ENCODE measurements around the gene NELFCD.
"Not testable (repeated sequence)": the region's sequence is repeated elsewhere in the genome, so short reads cannot be mapped to it uniquely, and the experiment has no call there.

NELFCD gene

DNA sequence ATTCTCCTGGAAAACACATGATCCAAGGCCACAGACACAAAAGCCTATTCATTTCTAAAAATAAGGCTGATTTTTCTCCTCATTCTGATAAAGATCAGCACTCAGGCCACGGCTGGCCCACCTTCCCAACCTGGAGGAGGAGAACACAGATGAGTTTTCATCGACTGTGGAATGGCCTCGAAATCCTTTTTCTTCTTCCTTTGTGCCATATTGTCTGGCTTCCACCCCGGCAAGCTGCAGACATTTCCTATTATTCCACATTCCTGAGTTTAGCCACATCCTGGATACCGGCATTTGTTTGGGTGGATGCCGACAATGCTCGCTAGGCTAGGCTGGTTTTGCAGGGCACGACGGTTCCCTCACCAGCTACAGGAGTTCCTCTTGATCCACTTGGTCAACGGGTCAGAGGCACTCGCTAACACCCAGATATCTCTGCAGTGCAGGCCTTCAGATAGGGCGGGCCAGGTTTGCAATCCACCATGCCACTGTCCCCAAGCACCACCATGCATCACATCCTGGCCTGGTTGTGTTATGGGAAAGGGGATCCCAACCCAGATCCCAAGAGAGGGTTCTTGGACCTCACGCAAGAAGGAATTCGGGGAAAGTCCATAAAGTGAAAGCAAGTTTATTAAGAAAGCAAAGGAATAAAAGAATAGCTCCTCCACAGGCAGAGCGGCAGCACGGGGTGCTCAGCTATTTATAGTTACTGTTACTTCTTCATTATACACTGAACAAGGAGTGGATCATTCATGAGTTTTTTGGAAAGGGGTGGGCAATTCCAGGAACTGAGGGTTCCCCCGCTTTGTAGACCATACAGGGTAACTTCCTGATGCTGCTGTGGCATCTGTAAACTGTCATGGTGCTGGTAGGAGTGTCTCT, 30.2 kb downstream of the NELFCD start:
- DNase-seq: no peak

DNA sequence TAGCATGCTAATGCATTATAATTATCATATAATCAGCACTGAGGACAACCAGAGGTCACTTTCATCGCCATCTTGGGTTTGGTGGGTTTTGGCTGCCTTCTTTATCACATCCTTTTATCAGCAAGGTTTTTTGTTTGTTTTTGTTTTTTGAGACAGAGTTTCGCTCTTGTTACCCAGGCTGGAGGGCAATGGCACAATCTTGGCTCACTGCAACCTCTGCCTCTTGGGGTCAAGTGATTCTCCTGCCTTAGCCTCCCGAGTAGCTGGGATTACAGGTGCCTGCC, 30.8 kb downstream of the NELFCD start:
- not testable (repeated sequence) for DNase-seq

DNA sequence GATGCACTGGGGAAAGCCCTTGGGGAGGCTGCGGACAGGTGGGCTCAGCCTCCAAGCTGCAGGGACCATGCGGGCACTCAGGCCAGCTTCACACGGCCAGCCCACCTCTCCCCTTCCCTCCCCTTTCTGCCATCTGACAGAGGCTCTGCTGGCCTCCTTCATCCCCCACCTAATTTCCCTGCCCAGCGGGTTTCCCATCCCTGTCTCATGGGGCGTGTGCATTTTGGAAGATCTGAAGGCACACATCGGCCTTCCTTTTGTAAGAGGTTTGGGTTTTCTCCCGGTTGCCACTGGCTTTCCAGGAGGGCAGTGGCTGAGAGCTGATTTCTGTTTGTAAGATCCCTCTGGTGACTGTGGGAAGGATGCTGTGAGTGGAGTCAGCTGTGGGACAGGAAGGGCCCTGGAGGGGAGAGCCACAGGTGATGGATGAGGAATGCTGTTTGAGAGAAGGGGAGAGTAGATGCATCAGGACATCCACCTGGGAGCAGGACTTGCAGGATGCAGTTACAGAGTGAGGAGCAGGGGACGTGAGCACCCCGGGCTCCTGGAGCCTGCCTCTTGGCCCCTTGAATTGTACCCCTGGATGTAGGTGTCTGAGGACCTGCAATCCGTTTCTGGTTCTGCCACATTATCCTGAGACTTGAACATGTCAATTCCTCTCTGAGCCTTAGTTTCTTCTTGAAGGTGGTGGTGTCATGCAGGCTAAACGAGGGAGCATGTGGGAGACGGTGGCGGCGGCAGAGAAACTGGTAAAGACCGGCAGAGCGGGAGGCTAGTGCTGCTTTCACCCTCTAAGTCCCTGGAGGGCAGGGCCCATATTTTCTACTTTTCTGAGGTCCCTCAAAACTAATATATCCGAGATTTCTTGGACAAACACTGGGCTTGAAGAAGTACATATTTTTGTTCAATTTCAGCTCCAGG, 32.2 kb downstream of the NELFCD start:
- no peak for DNase-seq

DNA sequence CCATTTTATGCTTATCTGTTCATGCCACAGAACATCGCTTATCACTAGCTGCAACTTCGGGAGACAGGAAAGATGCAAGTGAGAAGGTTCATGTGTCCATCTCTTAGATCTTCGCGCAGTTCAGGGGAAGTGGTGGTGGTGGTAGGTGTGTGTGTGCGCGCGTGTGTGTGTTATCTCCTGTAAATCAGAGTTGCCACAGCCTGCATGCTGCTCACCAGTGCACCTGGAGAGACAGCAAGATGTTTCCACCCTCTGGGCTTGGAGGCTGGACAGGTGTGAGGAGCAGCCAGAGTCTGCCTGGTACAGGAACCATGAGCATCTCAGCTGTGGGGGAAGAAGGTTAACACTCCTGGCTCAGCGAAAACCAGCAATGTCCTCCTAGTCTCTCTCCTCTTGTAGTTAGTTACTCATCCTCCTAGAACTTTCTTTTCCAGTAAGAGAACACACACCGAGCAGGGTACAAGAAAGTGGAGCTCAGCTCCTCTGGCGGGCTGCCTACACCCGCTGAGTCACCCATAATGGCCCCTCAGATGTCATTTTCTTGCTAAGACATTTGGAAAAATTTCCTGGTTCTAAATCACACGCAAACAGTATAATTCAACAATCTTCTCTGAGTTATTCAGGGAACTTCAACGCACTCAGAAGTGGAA, 33.0 kb downstream of the NELFCD start:
- no peak for DNase-seq

DNA sequence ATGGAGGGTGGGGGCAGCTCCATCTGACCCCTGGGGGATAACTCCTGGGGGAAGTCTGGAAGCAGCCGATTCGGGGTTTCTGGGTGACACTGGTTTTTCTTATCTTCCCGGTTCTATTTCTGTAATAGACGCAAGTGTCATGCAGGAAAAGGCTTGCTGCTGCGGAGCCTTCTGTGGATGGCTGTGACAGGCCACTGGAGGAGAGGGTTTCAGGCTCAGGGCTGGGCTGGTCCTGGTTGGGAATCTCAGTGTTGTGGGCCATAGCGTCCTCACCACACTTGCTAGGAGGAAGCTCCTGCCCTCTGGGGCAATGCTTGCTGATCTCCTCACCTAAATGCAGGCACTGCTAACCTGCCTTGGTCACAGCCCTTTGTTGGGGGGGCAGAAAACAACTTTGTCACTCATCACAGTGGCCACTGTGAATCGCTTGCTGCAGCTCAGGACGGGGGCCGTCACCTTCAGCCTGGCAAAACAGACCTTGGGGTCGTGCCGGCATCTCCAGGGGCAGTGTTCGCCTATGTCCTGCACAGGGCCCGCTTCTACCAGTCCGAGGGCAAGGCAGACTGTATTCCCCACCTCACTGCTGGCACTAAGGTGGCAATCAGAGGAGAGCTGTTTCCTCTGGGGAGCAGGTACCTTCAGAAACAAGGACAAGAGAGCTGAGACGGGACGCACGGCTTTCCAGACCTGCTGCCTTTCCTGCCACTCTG, 33.8 kb downstream of the NELFCD start:
- no peak for DNase-seq

DNA sequence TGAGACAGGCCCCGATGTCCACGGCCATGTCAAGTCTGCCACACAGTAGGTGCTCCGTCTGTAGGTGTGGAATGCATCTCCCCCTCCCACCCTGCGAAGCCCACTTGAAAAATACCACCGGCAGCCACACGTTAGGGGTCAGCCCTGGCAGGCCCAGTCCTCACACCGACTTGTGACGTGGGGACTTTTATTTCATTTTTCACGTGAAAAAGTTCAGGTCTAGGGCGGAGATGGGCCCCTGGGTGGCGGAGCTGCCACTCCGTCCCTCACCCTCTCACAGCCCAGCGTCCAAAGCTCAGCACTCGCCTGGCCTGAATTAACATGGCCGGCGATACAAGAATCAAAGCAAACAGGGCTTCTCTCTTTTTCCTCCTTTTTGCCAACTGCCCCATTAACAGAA, 34.4 kb downstream of the NELFCD start:
- DNase-seq: no peak

DNA sequence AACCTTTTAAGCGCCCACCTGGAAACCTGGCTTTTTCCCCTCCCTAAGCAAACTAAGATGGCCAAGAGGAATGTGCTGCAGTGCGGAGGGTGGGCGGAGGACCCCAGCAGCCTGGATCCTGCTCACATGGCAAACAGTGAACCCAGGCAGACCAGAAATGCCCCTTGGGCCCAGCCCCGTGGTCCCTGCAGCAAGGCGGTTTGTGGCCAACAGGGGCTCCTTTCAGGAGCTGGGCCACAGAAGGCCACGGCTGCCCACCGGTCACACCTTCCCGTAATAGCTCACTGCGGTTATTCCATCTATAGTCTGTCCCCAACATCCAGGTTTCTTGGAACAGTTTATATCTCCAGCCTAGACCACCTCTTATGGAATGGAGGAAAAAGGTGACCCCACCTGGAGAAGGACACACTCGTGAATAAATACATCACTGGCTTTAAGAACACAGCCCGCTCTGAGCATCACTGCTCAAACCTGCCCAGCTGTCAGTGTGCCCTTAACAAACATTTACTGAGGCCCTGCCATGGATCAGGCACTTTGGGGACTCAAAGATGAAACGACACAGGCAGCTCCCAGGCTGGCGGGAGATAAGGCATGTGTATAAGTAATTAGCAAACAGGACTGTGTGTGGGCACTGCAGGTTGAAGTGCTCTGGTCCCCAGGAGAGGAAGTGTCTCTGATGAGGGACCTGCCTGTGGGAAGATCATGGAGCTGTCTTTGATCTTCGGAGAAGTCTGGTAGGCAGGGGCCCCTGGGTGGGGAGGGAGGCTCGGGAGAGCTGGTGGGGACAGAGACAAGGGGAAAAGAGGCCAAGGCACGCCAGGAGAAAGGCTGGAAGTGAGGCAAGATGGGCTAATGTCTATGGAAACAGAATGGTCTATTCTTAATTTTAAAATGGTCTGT, 35.0 kb downstream of the NELFCD start:
- DNase-seq: no peak

DNA sequence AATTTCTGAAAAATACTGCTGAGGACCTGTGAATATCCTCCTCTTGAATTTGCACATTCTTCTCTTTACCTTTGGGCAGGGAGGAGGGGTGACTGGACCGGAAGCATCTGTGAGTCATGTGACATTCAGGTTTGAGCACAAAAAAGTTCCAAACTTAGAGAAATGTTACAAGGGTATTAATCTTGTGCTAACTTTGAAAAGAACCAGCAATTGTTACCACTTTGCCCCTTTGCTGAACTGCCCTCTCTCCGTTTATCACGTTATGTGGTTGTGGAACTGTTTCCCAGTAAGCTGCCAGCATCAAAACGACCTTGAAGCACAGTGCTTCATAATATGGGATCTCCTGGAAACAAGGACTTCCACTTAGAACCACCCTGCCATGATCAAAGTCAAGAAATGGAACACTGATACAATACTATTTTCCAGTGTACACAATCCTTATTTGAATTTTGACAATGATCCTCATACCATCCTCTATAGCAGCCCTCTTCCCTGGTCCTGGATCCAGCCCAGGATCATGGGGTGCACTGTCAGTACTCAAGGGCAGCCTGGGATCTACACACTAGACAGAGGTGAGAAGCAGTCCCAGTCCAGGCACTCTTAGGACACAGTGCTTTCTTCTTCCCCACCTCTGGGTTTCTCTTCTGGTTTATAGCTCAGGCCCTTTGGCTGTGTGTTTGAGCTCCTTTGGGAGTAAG, 35.9 kb downstream of the NELFCD start:
- DNase-seq: no peak

DNA sequence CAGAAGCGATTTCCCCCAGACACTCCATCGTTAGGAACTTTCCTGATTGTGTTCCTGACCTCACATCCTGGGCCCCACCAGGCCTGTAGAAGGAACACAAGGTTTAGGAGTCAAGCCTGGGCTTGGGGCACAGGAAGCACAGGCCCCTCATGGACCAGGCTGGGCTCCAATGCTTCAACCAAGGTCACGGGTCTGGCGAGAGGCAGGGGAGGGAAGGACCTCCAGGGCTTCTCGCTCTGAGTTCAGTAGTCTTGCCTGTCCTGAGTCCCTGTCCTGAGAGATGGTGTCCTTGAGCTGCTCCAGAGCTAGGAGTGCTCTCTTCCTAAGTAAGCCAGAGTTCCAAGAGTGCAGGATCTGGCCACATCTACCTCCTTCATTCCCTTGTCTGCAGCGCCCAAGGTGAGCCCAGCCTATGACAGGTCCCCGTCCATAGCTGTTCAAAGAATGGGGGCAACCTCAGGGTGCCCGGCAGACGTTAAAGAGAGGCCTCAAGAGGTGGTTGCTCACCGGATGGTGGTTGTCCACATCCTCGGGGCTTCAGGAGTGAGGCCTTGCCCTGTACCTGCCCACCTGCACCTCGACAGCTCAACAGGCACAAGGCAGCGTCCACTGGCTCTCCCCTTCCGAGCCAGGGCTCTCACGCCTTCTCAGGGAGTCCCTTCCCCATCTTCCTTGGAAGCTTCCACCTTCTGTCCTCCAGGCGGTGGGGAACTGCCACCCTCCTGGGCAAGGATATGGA, 36.6 kb downstream of the NELFCD start:
- DNase-seq: no peak

DNA sequence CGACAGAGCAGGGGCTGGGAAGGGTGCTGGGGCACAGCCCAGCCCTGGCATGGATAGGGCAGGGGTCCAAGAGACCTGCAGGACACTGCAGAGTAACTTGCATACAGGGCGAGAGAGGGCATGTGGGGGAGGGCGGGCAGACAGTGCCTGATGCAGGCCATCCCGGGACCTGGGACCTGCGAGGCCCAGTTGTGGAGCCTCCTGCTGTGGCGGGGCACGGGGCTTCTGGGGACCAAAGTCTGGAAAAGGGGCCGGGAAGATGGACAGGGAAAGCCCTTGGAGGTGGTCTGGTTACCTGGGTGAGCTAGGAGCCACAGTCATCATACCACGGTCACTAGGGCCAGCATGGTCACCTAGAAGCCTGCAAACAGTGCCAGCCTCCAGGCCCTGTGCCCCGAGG, 37.8 kb downstream of the NELFCD start:
- no peak for DNase-seq

DNA sequence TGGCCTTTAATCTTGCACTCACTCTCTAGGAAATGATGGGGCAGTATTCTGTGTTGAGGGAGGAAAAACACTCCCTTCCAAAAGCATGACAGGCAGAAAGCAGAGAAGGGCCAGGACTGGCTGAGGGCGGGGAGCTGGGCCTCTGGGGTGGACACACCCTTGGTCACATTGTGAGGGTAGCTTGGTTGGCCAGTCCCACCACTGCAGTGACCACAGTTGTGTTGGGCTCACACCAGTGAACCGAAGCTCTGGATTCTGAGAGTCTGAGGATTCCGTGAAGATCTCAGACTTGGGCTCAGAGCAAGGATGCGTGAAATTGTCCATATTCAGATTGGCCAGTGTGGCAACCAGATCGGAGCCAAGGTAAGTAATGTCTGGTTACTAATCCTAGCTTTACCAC, 38.2 kb downstream of the NELFCD start, which contains the start of gene TUBB1:
Gene TUBB1 (plus strand): TSS at position 213 of the 400 bp plus-strand sequence. CDS start 94 bp downstream, at position 307.
- no peak for DNase-seq

DNA sequence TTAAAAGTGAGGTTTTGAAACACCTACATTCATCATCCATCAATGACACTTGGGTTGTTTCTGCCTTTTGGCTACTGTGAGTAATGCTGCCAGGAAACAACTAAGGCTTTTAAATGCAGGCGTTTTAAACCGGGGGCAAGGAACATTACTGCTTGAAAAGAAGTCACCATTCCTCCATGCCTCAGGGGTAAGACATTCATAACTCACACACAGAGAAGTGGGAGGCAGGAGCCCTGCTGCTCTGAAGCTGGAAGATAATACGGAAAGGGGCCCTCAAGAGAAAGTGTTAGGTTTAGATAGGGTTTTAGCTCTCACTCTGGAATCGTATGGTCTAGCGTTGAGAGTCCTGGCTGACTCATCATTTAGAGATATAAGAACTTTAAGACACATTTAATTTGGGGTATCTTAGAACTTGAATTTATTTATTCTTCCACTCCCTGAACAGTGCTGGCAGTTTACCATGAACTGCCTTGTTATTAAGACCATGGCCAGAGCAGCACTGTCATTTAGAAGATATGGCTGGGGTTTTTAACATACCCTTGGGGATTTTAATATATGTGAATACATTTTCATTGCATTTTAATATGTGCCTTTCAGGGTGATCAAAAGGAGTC, 40.0 kb downstream of the NELFCD start:
- DNase-seq: no peak

DNA sequence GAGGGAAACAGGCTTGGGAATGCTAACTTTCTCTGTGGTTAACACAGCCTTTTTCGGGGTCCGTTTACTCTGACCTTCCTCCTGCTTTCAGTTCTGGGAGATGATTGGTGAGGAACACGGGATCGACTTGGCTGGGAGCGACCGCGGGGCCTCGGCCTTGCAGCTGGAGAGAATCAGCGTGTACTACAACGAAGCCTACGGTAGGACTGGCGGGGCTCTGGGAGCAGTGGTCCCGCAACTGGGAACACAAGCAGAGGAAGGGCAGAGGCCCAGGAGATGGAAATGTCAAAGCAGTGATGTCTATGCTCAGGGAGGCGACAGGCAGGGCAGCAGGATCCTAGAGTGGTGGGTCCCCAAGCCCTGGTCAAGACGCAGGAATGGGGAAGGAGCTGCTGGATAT, 41.7 kb downstream of the NELFCD start:
- no peak for DNase-seq

DNA sequence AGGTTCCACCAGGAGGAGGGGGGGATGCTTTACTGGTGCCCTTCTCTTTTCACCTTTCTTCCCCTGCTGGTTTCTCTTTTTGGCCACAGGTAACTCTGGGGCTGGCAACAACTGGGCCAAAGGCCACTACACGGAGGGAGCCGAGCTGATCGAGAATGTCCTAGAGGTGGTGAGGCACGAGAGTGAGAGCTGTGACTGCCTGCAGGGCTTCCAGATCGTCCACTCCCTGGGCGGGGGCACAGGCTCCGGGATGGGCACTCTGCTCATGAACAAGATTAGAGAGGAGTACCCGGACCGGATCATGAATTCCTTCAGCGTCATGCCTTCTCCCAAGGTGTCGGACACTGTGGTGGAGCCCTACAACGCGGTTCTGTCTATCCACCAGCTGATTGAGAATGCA, 42.6 kb downstream of the NELFCD start:
- no peak for DNase-seq

DNA sequence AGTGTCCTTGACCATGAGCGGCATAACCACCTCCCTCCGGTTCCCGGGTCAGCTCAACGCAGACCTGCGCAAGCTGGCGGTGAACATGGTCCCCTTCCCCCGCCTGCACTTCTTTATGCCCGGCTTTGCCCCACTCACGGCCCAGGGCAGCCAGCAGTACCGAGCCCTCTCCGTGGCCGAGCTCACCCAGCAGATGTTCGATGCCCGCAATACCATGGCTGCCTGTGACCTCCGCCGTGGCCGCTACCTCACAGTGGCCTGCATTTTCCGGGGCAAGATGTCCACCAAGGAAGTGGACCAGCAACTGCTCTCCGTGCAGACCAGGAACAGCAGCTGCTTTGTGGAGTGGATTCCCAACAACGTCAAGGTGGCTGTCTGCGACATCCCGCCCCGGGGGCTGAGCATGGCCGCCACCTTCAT, 43.1 kb downstream of the NELFCD start:
- DNase-seq: no peak

DNA sequence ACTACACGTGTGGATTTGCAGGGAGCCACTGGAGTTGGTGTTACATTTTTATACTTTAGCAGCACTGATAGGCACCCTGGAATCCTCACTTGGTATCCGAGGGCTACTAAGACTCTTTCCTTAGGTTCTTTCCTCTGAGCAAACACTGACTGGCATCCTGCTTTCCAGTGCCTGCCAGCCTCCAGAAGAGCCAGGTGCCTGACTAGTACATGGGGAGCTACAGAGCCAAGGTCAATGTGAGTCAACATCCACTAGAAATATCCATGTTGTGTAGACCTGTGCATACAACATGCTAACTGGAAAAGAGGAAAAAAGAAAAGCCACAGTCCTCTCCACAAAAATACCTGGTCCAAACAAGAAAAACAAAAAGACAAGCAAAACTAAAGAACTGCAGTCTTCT, 44.0 kb downstream of the NELFCD start:
- DNase-seq: no peak

DNA sequence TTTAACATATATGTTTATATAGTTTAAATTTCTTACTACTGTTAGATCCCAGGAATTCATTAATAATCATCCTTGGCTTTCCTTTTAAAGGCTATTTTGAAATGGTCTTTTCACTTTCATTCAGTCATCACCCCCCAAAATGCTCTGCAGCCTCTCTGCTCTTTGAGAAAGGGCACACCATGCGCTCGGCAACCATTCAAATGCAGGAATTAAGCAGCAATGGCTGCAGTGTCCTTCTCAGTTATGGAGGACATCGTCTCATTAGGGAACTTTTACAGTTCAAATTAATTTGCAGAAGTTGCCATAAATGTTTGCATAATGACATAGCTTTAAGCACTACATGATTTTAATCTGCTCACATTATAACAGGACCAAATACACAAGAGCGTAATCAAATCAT, 44.5 kb downstream of the NELFCD start:
- no peak for DNase-seq

DNA sequence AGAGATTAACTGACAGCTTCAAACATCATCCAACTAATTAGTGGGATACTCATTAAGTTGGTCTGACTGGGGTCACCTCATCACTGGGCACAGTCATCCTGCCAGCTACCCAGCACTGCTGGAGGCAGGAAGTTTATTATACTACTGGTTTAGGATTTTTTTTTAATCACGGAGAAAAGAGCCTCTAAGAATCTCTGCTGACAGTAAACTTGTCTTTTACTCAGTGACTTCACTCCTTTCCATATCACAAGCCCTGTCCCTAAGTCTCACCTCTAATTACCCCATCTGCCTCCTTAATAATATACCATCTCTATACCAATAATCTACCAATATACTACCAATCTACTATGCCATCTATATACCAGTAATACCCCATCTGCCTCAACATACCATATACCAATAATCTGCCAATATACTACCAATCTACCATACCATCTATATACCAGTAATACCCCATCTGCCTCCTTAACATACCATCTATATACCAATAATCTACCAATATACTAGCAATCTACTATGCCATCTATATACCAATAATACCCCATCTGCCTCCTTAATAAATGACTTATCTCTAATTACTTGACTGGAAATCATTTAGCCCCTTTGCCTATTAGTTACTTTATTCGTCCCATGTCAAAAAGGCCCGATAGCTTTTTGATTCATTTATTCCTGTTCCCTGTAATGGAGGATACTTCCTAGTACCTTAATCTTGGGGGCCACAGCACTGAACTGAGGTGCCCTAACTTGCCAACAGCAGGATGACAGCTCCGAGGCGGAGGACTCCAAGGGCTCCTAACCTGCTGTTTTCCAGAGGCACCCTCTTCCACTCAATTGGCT, 46.1 kb downstream of the NELFCD start:
- no peak for DNase-seq

DNA sequence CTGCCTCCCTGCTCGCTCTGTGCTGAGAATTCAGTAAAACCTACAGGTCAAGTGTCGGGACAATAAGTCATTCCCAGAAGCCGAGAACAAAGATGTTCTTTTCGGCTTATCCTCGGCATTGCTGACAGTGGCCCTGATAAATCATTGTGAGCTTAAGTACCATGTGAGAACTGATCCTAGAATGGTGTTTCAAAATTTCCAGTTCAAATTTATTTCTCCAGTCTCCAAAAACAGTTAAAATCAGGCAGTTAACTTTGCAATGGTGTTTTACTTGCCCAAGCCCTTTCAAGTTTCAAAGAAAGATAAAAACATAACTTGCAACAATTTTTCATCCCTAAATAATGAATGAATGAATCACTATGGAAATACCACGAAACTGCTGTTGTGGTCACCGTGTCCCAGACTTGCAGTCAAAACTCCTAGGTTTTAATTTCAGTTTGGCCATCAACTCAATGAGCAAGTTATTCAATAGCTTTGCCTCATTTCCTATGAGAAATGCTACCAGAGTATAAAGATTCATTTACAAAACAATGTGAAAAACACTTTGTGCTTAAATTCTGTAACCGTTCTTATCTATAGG, 46.8 kb downstream of the NELFCD start:
- DNase-seq: no peak
